ENCODE results near the gene DPRX.

Gene DPRX

GRCh38 chr19:53659292-53659691 lies 27.5 kb downstream of the DPRX start:
- TF ChIP-seq EZH2phosphoT487 (IDR thresholded peaks at IDR 0.05; ENCODE audit: low read depth): no peak
- TF ChIP-seq, protein P1, sequence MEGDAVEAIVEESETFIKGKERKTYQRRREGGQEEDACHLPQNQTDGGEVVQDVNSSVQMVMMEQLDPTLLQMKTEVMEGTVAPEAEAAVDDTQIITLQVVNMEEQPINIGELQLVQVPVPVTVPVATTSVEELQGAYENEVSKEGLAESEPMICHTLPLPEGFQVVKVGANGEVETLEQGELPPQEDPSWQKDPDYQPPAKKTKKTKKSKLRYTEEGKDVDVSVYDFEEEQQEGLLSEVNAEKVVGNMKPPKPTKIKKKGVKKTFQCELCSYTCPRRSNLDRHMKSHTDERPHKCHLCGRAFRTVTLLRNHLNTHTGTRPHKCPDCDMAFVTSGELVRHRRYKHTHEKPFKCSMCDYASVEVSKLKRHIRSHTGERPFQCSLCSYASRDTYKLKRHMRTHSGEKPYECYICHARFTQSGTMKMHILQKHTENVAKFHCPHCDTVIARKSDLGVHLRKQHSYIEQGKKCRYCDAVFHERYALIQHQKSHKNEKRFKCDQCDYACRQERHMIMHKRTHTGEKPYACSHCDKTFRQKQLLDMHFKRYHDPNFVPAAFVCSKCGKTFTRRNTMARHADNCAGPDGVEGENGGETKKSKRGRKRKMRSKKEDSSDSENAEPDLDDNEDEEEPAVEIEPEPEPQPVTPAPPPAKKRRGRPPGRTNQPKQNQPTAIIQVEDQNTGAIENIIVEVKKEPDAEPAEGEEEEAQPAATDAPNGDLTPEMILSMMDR (IDR thresholded peaks at IDR 0.05; ENCODE audit: low read depth, low read length): no peak
- H2AFZ ChIP-seq (ENCODE audit: low read depth, low read length): no peak overlapping the region
- H3K9ac ChIP-seq (ENCODE audit: low read length): no peak overlapping the region
- H4K20me1 ChIP-seq (ENCODE audit: insufficient read depth, low read length): no peaks in the 10 kb centered on the region
- no peak overlapping the region for H3K4me2 ChIP-seq (ENCODE audit: low read length)
- no peaks in the 10 kb centered on the region for H3K79me2 ChIP-seq (ENCODE audit: low read length)
- H3K27me3 ChIP-seq (ENCODE audit: low read depth, low read length): no peaks in the 10 kb centered on the region
- no peak overlapping the region for H3K4me3 ChIP-seq (ENCODE audit: low read length)
- H3K9me3 ChIP-seq (ENCODE audit: insufficient read depth, low read length): peaks cover 11% of the 10 kb centered on the region
- no peaks in the 10 kb centered on the region for H3K36me3 ChIP-seq (replicated peaks; ENCODE audit: low read depth, low read length)
- H3K4me1 ChIP-seq (ENCODE audit: low read length): no peaks in the 10 kb centered on the region
- H3K27ac ChIP-seq (ENCODE audit: low read length): no peak overlapping the region

DNA sequence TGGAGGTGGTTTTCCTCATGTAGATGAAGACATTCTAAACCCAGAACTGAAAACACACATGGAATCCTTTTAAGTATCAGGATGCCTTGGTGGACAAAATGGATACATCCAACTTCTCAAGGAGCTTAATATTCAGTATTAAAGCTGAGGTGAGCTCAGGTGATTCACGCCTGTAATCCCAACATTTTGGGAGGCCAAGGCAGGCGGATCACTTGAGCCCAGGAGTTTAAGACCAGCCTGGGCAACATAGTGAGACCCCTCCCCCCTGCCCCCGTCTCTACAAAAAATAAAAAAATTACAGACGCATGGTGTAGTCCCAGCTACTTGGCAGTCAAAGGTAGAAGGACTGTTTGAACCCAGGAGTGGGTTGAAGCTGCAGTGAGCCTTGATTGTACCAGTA lies 28.8 kb downstream of the DPRX start:
- no peaks in the 10 kb centered on the region for H3K79me2 ChIP-seq (ENCODE audit: low read length)
- H3K9me3 ChIP-seq (ENCODE audit: insufficient read depth, low read length): peaks cover 4% of the 10 kb centered on the region
- no peak overlapping the region for H2AFZ ChIP-seq (ENCODE audit: low read depth, low read length)
- TF ChIP-seq, protein P1 (IDR thresholded peaks at IDR 0.05; ENCODE audit: low read depth, low read length): no peak
- TF ChIP-seq EZH2phosphoT487 (IDR thresholded peaks at IDR 0.05; ENCODE audit: low read depth): no peak
- no peaks in the 10 kb centered on the region for H3K4me1 ChIP-seq (ENCODE audit: low read length)
- no peaks in the 10 kb centered on the region for H3K36me3 ChIP-seq (replicated peaks; ENCODE audit: low read depth, low read length)
- no peak overlapping the region for H3K27ac ChIP-seq (ENCODE audit: low read length)
- H3K27me3 ChIP-seq (ENCODE audit: low read depth, low read length): no peaks in the 10 kb centered on the region
- H4K20me1 ChIP-seq (ENCODE audit: insufficient read depth, low read length): no peaks in the 10 kb centered on the region
- H3K4me3 ChIP-seq (ENCODE audit: low read length): no peak overlapping the region
- H3K9ac ChIP-seq (ENCODE audit: low read length): no peak overlapping the region
- H3K4me2 ChIP-seq (ENCODE audit: low read length): no peak overlapping the region

GRCh38 chr19:53662209-53662608 lies 30.4 kb downstream of the DPRX start:
- H3K4me1 ChIP-seq (ENCODE audit: low read length): no peaks in the 10 kb centered on the region
- no peak overlapping the region for H2AFZ ChIP-seq (ENCODE audit: low read depth, low read length)
- H3K36me3 ChIP-seq (replicated peaks; ENCODE audit: low read depth, low read length): no peaks in the 10 kb centered on the region
- H3K4me3 ChIP-seq (ENCODE audit: low read length): no peak overlapping the region
- H3K27me3 ChIP-seq (ENCODE audit: low read depth, low read length): no peaks in the 10 kb centered on the region
- no peaks in the 10 kb centered on the region for H3K79me2 ChIP-seq (ENCODE audit: low read length)
- no peaks in the 10 kb centered on the region; the same call in 1 of the 2 replicates for H3K9me3 ChIP-seq (ENCODE audit: insufficient read depth, low read length)
- TF ChIP-seq, protein P1 (IDR thresholded peaks at IDR 0.05; ENCODE audit: low read depth, low read length): no peak
- TF ChIP-seq EZH2phosphoT487 (IDR thresholded peaks at IDR 0.05; ENCODE audit: low read depth): no peak
- H3K27ac ChIP-seq (ENCODE audit: low read length): no peak overlapping the region
- H4K20me1 ChIP-seq (ENCODE audit: insufficient read depth, low read length): no peaks in the 10 kb centered on the region
- no peak overlapping the region for H3K4me2 ChIP-seq (ENCODE audit: low read length)
- no peak overlapping the region for H3K9ac ChIP-seq (ENCODE audit: low read length)

- Histone ChIP-seq H3K4me1 (ENCODE audit: low read length) (no peaks in the 10 kb centered on the region), H3K36me3 (replicated peaks; ENCODE audit: low read depth, low read length) (no peaks in the 10 kb centered on the region), H3K27ac (ENCODE audit: low read length) (no peak overlapping the region), H2AFZ (ENCODE audit: low read depth, low read length) (no peak overlapping the region), H3K9ac (ENCODE audit: low read length) (no peak overlapping the region), H3K4me2 (ENCODE audit: low read length) (no peak overlapping the region), H3K9me3 (ENCODE audit: insufficient read depth, low read length) (no peaks in the 10 kb centered on the region; the same call in 1 of the 2 replicates), H3K79me2 (ENCODE audit: low read length) (no peaks in the 10 kb centered on the region), H3K4me3 (ENCODE audit: low read length) (no peak overlapping the region), H3K27me3 (ENCODE audit: low read depth, low read length) (no peaks in the 10 kb centered on the region), H4K20me1 (ENCODE audit: insufficient read depth, low read length) (no peaks in the 10 kb centered on the region)
- TF ChIP-seq, protein P1 (IDR thresholded peaks at IDR 0.05; ENCODE audit: low read depth, low read length): no peak
- no peak for TF ChIP-seq EZH2phosphoT487 (IDR thresholded peaks at IDR 0.05; ENCODE audit: low read depth)
Measured at GRCh38 chr19:53664152-53664551, 32.4 kb downstream of the DPRX start.
